Activated CD8-positive, alpha-beta memory T cell treated with anti-CD3 and anti-CD28 coated beads for 1 hour (primary cell): ENCODE results near the gene GLUL.
A peak's percentile ranks its signal among the peaks of the same experiment; 100 is the strongest.

Experiments used
- DNase-seq, 2 donors: peaks; one replicate each; pipeline ENCODE4 v3.0.0-alpha.2; 2020; ENCODE audit warnings: low read depth in 1 of 2; ENCODE audit errors: extremely low read depth in 1 of 2

Gene GLUL

GRCh38 chr1:182391362-182392049 is at the start of gene GLUL:
GLUL (minus strand) TSS chr1:182391790; CDS start chr1:182388737, 3,053 bp downstream.
- peak in 1 of 2 donors; percentile 41 for DNase-seq

GRCh38 chr1:182438326-182438725 is 46.7 kb upstream of the GLUL start:
- DNase-seq, result no peak

- DNase-seq, result no peak
These were observed 42.0 kb upstream of the GLUL start for GRCh38 chr1:182433580-182433979.

GRCh38 chr1:182431278-182431677 is 39.7 kb upstream of the GLUL start:
- DNase-seq, result no peak

GRCh38 chr1:182430263-182431068 is 38.9 kb upstream of the GLUL start:
- DNase-seq, result no peak

GRCh38 chr1:182428043-182428442 is 36.5 kb upstream of the GLUL start:
- no peak for DNase-seq

GRCh38 chr1:182426442-182427430 is 35.1 kb upstream of the GLUL start:
- no peak for DNase-seq

- DNase-seq, result no peak
These were observed 24.2 kb upstream of the GLUL start for GRCh38 chr1:182415789-182416188.

- DNase-seq, result no peak
These were observed 22.4 kb upstream of the GLUL start for GRCh38 chr1:182413969-182414368.

GRCh38 chr1:182413486-182413885 is 21.9 kb upstream of the GLUL start:
- DNase-seq, result no peak

- DNase-seq, result no peak
These were observed 19.2 kb upstream of the GLUL start for GRCh38 chr1:182410620-182411273.

GRCh38 chr1:182410138-182410537 is 18.5 kb upstream of the GLUL start:
- DNase-seq, result no peak

- no peak for DNase-seq
These were observed 17.0 kb upstream of the GLUL start for GRCh38 chr1:182408435-182409075.

GRCh38 chr1:182407724-182408123 is 16.1 kb upstream of the GLUL start:
- no peak for DNase-seq

- no peak for DNase-seq
These were observed 14.4 kb upstream of the GLUL start for GRCh38 chr1:182406012-182406411.

- no peak for DNase-seq
These were observed 14.0 kb upstream of the GLUL start for GRCh38 chr1:182405578-182405977.

GRCh38 chr1:182404781-182405180 is 13.2 kb upstream of the GLUL start:
- no peak for DNase-seq

- no peak for DNase-seq
These were observed 9.0 kb upstream of the GLUL start, which contains the start of gene TEDDM1 for GRCh38 chr1:182400567-182400966. TEDDM1 (minus strand) TSS chr1:182400667; CDS start chr1:182400485, 182 bp downstream.

- no peak for DNase-seq
These were observed 6.2 kb upstream of the GLUL start for GRCh38 chr1:182397653-182398393.
